Measurements from ENCODE around the gene KHDC3L. TPM values are rescaled to one million over a fixed set of nuclear protein-coding genes. Genes with fewer than 3 reads are reported as not detected.

KHDC3L gene
- total and polyA plus RNA-seq, 2 of the 8 experiments (the other 6 are each of a cell fraction or from before 2014, with no cell fraction given) = 0.11 TPM; not detected in 1

DNA sequence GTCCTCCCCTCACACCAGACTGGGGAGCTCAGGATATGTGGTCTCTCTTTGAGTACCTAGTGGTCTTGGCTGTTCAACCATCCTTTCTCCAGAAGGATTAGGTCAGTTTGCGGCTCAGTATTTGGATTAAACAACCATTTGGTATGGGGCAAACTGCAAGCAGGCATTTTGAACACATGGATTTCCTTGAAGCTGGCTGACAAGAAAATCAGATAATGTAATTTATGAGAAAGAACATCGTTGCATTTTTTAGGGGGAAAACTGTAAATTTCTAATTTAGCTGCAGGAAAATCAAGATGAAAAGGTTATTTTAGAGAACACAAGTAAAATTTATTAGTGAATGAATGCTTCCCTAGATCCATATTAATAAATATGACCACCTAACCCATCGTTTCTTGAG, 33.7 kb upstream of the KHDC3L start (continued):
- TF ChIP-seq TAF1 (IDR thresholded peaks at IDR 0.05; ENCODE audit: low read depth, low read length) (no peak), CEBPB (IDR thresholded peaks at IDR 0.05; ENCODE audit: low read depth, low read length) (no peak), CHD1 (IDR thresholded peaks at IDR 0.05; ENCODE audit: low read depth, low read length) (no peak)

Measured in H1 (cell line).